Measurements from ENCODE around the gene SEPTIN7. TPM values are rescaled to one million over a fixed set of nuclear protein-coding genes. Genes with fewer than 3 reads are reported as not detected.

Gene SEPTIN7
- total and polyA plus RNA-seq, 2 donors from 2014 or later = 125 to 189 TPM

DNA sequence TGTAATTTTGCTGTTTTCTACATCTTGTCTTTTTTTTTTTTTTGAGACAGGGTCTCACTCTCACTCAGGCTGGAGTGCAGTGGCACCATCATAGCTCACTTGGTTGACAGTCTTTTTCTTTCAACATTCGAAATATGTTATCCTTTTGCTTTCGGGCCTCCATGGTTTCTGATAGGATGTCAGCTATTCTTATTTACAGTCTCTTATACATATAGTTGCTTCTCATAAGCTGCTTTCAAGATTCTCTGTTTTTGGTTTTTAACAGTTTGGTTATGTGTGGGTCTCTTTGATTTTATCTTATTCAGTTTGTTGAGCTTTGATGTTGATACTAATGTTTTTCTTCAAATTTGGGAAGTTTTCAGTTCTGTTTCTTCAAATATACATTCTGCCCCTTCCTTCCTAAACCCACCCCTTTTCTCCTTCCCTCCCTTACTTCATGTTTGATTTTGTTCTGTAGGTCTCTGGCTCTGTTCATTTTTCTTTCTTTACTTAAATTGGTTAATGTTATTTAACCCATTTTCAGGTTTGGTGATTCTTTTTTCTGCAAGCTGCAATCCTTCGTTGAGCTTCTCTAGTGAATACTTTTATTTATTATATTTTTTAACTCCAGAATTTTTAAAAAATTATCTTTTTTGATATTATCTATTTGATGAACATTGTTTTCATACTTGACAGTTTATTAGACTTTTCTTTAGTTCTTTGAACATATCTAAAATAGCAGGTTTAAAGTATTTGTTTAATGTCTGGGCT is 19.3 kb downstream of the SEPTIN7 start:
- FAIRE-seq (no peak), DNase-seq (no peak)
- intact Hi-C loops (cut with DNase I) = no loop called here
- no peak overlapping the region for H3K27ac ChIP-seq (ENCODE audit: low read depth in 2 of 2, low read length in 2 of 2)
- no peak overlapping the region for H3K4me3 ChIP-seq (ENCODE audit: low read length in 3 of 3)
- peaks cover 0 to 4% (median 0%) of the 10 kb centered on the region in 3 donors for H3K9me3 ChIP-seq (ENCODE audit: control insufficient read depth in 2 of 3, insufficient read depth in 1 of 3, low read length in 3 of 3)
- no peaks in the 10 kb centered on the region for H3K4me1 ChIP-seq (ENCODE audit: control insufficient read depth in 2 of 3, insufficient read depth in 2 of 3, low read depth in 1 of 3, low read length in 3 of 3)
- H3K36me3 ChIP-seq (ENCODE audit: control insufficient read depth in 2 of 3, insufficient read depth in 3 of 3, low read length in 3 of 3) = no peaks in the 10 kb centered on the region
- no peaks in the 10 kb centered on the region for H3K27me3 ChIP-seq (ENCODE audit: control insufficient read depth, insufficient read depth, low read length)
- no peak overlapping the region for H3K9ac ChIP-seq (ENCODE audit: low read length in 3 of 3)
- TF ChIP-seq, protein P1, sequence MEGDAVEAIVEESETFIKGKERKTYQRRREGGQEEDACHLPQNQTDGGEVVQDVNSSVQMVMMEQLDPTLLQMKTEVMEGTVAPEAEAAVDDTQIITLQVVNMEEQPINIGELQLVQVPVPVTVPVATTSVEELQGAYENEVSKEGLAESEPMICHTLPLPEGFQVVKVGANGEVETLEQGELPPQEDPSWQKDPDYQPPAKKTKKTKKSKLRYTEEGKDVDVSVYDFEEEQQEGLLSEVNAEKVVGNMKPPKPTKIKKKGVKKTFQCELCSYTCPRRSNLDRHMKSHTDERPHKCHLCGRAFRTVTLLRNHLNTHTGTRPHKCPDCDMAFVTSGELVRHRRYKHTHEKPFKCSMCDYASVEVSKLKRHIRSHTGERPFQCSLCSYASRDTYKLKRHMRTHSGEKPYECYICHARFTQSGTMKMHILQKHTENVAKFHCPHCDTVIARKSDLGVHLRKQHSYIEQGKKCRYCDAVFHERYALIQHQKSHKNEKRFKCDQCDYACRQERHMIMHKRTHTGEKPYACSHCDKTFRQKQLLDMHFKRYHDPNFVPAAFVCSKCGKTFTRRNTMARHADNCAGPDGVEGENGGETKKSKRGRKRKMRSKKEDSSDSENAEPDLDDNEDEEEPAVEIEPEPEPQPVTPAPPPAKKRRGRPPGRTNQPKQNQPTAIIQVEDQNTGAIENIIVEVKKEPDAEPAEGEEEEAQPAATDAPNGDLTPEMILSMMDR (IDR thresholded peaks at IDR 0.05; ENCODE audit: borderline replicate concordance, extremely low read depth, insufficient read depth) = no peak

DNA sequence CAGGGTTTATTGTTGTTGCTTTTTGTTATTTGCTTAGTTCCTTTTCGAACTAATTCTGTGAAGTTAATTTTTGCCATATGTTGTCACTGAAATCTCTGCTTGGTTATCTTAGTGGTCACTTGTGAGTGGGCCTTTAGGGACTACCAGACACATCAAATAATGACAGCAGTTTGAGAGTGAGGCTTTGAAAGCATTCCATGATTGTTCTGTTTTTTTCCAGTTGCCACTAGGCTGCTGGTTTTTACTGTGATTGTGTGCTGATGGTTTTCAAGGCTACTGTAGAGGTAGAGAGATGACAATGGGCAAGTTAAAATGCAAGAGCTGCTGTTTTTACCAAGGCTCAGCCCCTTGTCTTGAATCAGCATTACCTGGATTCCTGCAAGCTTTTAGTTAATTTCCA is 20.0 kb downstream of the SEPTIN7 start:
- Histone ChIP-seq H3K9me3 (ENCODE audit: control insufficient read depth in 2 of 3, insufficient read depth in 1 of 3, low read length in 3 of 3) (peaks cover 0 to 4% (median 0%) of the 10 kb centered on the region in 3 donors), H3K4me3 (ENCODE audit: low read length in 3 of 3) (no peak overlapping the region), H3K27ac (ENCODE audit: low read depth in 2 of 2, low read length in 2 of 2) (no peak overlapping the region), H3K9ac (ENCODE audit: low read length in 3 of 3) (no peak overlapping the region), H3K4me1 (ENCODE audit: control insufficient read depth in 2 of 3, insufficient read depth in 2 of 3, low read depth in 1 of 3, low read length in 3 of 3) (no peaks in the 10 kb centered on the region), H3K27me3 (ENCODE audit: control insufficient read depth, insufficient read depth, low read length) (no peaks in the 10 kb centered on the region), H3K36me3 (ENCODE audit: control insufficient read depth in 2 of 3, insufficient read depth in 3 of 3, low read length in 3 of 3) (no peaks in the 10 kb centered on the region)
- DNase-seq (no peak), FAIRE-seq (no peak)
- TF ChIP-seq, protein P1 (IDR thresholded peaks at IDR 0.05; ENCODE audit: borderline replicate concordance, extremely low read depth, insufficient read depth) = no peak
- intact Hi-C loops (cut with DNase I) = no loop called here

DNA sequence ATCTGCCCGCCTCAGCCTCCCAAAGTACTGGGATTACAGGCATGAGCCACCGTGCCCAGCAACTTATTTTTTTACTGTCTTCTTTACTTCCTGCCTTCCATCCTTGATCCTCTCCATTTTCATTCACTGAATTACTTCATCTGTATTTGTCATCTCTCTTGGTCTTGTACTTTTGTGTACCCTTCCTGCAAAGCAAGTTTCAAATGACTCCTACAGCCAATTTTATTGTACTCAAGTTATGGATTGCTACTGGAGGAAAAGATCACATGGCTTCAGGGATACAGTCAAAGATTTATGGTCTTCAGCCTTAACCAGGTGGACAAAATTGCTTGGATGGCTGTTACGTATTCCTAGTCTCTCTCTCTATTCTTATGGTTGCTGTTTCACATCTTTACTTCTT is 22.6 kb downstream of the SEPTIN7 start:
- DNase-seq = no peak
- intact Hi-C loops (cut with DNase I) = no loop called here
- no peak for FAIRE-seq

More for the DNA sequence above, 22.6 kb downstream of the SEPTIN7 start:
- H3K4me1 ChIP-seq (ENCODE audit: control insufficient read depth in 2 of 3, insufficient read depth in 2 of 3, low read depth in 1 of 3, low read length in 3 of 3) = peaks cover 0 to 5% (median 0%) of the 10 kb centered on the region in 3 donors
- H3K36me3 ChIP-seq (ENCODE audit: control insufficient read depth in 2 of 3, insufficient read depth in 3 of 3, low read length in 3 of 3) = no peaks in the 10 kb centered on the region
- H3K9me3 ChIP-seq (ENCODE audit: control insufficient read depth in 2 of 3, insufficient read depth in 1 of 3, low read length in 3 of 3) = peaks cover 0 to 4% (median 0%) of the 10 kb centered on the region in 3 donors
- no peak overlapping the region for H3K4me3 ChIP-seq (ENCODE audit: low read length in 3 of 3)
- no peaks in the 10 kb centered on the region for H3K27me3 ChIP-seq (ENCODE audit: control insufficient read depth, insufficient read depth, low read length)
- TF ChIP-seq, protein P1 (IDR thresholded peaks at IDR 0.05; ENCODE audit: borderline replicate concordance, extremely low read depth, insufficient read depth) = no peak
- H3K27ac ChIP-seq (ENCODE audit: low read depth in 2 of 2, low read length in 2 of 2) = no peak overlapping the region
- no peak overlapping the region for H3K9ac ChIP-seq (ENCODE audit: low read length in 3 of 3)

Measured in kidney (tissue), 14 donors.